ENCODE measurements around the gene ISLR. TPM values are rescaled to one million over a fixed set of nuclear protein-coding genes. Genes with fewer than 3 reads are reported as not detected.

The ISLR gene
- total RNA-seq, 2 donors from 2014 or later, result 51.9 to 59.9 TPM

GRCh38 chr15:74206801-74207281, 33.3 kb downstream of the ISLR start:
- no peak for TF ChIP-seq CTCF (IDR thresholded peaks at IDR 0.05)
- Histone ChIP-seq H3K27ac (no peak overlapping the region), H3K27me3 (no peaks in the 10 kb centered on the region), H3K36me3 (no peaks in the 10 kb centered on the region), H3K9me3 (no peaks in the 10 kb centered on the region), H3K4me3 (no peak overlapping the region), H3K4me1 (peaks cover 0 to 41% of the 10 kb centered on the region in 2 donors)
- DNase-seq (ENCODE audit: low spot score), result no peak

- Histone ChIP-seq H3K27ac (no peak overlapping the region), H3K4me3 (no peak overlapping the region), H3K36me3 (no peaks in the 10 kb centered on the region), H3K27me3 (no peaks in the 10 kb centered on the region), H3K4me1 (peaks cover 0 to 33% of the 10 kb centered on the region in 2 donors), H3K9me3 (no peaks in the 10 kb centered on the region)
- no peak for DNase-seq (ENCODE audit: low spot score)
- no peak for TF ChIP-seq CTCF (IDR thresholded peaks at IDR 0.05)
These were observed 34.3 kb downstream of the ISLR start for GRCh38 chr15:74207652-74208440.

- H3K36me3 ChIP-seq, result no peaks in the 10 kb centered on the region
- no peak for DNase-seq (ENCODE audit: low spot score)
- H3K27me3 ChIP-seq, result no peaks in the 10 kb centered on the region
- H3K4me3 ChIP-seq, result no peak overlapping the region
- no peak overlapping the region for H3K27ac ChIP-seq
- H3K9me3 ChIP-seq, result no peaks in the 10 kb centered on the region
- H3K4me1 ChIP-seq, result peaks cover 0 to 34% of the 10 kb centered on the region in 2 donors
- TF ChIP-seq CTCF (IDR thresholded peaks at IDR 0.05), result no peak
These were observed 35.0 kb downstream of the ISLR start for GRCh38 chr15:74208496-74208895.

- Histone ChIP-seq H3K9me3 (no peaks in the 10 kb centered on the region), H3K4me1 (peaks cover 0 to 36% of the 10 kb centered on the region in 2 donors), H3K27me3 (no peaks in the 10 kb centered on the region), H3K4me3 (no peak overlapping the region), H3K36me3 (no peaks in the 10 kb centered on the region), H3K27ac (no peak overlapping the region)
- no peak for DNase-seq (ENCODE audit: low spot score)
- no peak for TF ChIP-seq CTCF (IDR thresholded peaks at IDR 0.05)
These were observed 35.5 kb downstream of the ISLR start for GRCh38 chr15:74208901-74209559.

DNA sequence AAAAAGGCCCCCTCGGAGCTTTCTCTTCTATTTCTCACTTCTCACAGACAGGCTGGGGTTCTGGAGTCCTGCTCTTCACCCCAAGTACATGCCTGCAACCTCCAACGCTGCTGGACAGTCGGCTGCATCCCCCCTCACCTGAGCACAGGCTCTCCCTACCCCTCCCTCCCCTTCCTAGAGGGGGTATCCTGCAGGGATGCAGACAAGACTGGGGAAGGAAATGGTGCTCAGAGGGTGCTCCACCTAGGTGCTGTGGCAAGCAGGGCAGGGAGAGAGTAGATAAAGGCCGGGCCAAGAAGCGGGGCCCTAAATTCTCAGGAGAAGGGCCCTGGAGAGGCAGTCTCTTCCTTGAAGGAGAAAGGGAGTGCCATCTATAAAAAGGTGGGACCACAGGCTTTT, 36.0 kb downstream of the ISLR start:
- Histone ChIP-seq H3K9me3 (no peaks in the 10 kb centered on the region), H3K36me3 (no peaks in the 10 kb centered on the region), H3K27ac (no peak overlapping the region), H3K4me3 (no peak overlapping the region), H3K27me3 (no peaks in the 10 kb centered on the region), H3K4me1 (peaks cover 0 to 31% of the 10 kb centered on the region in 2 donors)
- no peak for DNase-seq (ENCODE audit: low spot score)
- TF ChIP-seq CTCF (IDR thresholded peaks at IDR 0.05), result no peak

Data from right atrium auricular region (tissue), 2 donors.